IMR-90 (cell line): Measurements from ENCODE around the gene SLIT3.

Experiments used
- BHLHE40 ChIP-seq: fragments of 150-350 bp; IDR thresholded peaks from 2 replicates; pipeline ENCODE4 v1.6.1; 2016; ENCODE audit warnings: mild to moderate bottlenecking, low read depth, low read length
- ELK1 ChIP-seq: fragments of 150-350 bp; IDR thresholded peaks from 2 replicates; pipeline ENCODE4 v1.6.1; 2016; ENCODE audit warnings: low read depth, mild to moderate bottlenecking, low read length, moderate library complexity, borderline replicate concordance
- FOS ChIP-seq: fragments of 150-350 bp; IDR thresholded peaks from 2 replicates; pipeline ENCODE4 v1.6.1; 2016; ENCODE audit warnings: low read depth, low read length
- MAFK ChIP-seq: IDR thresholded peaks from 2 replicates; pipeline ENCODE4 v1.6.1; 2012; ENCODE audit warnings: low read depth, low read length, improper control_type of control experiment
- POLR2A ChIP-seq: IDR thresholded peaks from 2 replicates; pipeline ENCODE4 v1.6.1; 2012; ENCODE audit warnings: mild to moderate bottlenecking, low read depth, low read length
- RAD21 ChIP-seq: IDR thresholded peaks from 2 replicates; pipeline ENCODE4 v1.6.1; 2012; ENCODE audit warnings: low read length, improper control_type of control experiment
- RFX5 ChIP-seq: IDR thresholded peaks from 2 replicates; pipeline ENCODE4 v1.8.0; 2012; ENCODE audit warnings: low read depth, mild to moderate bottlenecking, low read length, moderate library complexity
- SMC3 ChIP-seq: fragments of 150-350 bp; IDR thresholded peaks from 2 replicates; pipeline ENCODE4 v1.6.1; 2016; ENCODE audit warnings: low read depth, mild to moderate bottlenecking, antibody characterized with exemption, low read length, moderate library complexity
- TF ChIP-seq, protein P1 (sequence below): conservative IDR thresholded peaks from 2 replicates; pipeline ENCODE4 v1.5.1; 2012; ENCODE audit warnings: mild to moderate bottlenecking, low read depth, low read length, improper control_type of control experiment
- TF ChIP-seq, protein P2 (sequence below): fragments of 150-350 bp; IDR thresholded peaks from 2 replicates; pipeline ENCODE4 v1.6.1; 2017; ENCODE audit warnings: mild to moderate bottlenecking, antibody characterized with exemption, low read length, low read depth

DNA sequence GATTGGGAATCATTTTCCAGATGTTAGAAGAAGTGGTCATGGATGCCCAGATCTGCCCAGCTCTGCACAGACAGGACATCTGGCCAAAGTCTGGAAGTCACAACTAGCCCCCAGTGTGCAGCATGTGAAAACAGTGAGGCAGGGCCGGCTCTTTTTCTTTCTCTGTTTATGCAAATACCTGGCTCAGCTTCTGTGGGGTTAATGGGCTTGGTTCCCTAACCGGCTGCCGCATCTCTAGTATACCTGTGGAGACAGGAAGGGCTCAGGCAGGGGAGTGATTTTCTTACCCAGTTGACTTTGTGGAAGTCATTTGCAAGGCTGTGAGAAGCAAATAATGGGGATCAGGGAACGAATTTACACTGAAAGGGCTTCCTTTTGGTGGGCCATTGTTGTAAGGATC is 467.0 kb downstream of the SLIT3 start:
- TF ChIP-seq, protein P1, sequence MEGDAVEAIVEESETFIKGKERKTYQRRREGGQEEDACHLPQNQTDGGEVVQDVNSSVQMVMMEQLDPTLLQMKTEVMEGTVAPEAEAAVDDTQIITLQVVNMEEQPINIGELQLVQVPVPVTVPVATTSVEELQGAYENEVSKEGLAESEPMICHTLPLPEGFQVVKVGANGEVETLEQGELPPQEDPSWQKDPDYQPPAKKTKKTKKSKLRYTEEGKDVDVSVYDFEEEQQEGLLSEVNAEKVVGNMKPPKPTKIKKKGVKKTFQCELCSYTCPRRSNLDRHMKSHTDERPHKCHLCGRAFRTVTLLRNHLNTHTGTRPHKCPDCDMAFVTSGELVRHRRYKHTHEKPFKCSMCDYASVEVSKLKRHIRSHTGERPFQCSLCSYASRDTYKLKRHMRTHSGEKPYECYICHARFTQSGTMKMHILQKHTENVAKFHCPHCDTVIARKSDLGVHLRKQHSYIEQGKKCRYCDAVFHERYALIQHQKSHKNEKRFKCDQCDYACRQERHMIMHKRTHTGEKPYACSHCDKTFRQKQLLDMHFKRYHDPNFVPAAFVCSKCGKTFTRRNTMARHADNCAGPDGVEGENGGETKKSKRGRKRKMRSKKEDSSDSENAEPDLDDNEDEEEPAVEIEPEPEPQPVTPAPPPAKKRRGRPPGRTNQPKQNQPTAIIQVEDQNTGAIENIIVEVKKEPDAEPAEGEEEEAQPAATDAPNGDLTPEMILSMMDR: no peak
- TF ChIP-seq RAD21 (no peak), ELK1 (no peak), MAFK (no peak), FOS (no peak), POLR2A (no peak), BHLHE40 (no peak), SMC3 (no peak), RFX5 (no peak)
- TF ChIP-seq, protein P2, sequence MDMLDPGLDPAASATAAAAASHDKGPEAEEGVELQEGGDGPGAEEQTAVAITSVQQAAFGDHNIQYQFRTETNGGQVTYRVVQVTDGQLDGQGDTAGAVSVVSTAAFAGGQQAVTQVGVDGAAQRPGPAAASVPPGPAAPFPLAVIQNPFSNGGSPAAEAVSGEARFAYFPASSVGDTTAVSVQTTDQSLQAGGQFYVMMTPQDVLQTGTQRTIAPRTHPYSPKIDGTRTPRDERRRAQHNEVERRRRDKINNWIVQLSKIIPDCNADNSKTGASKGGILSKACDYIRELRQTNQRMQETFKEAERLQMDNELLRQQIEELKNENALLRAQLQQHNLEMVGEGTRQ: no peak
